IMR-90 (cell line): ENCODE data around the gene ADGRV1. TPM values are rescaled to one million over a fixed set of nuclear protein-coding genes. Genes with fewer than 3 reads are reported as not detected.

Source experiments
- ATAC-seq: fragments of 200-7000 bp; cut with Tn5 transposase; 2 replicates; pipeline ENCODE4 v1.9.1; 2020; ENCODE audit warnings: low read depth, mild to moderate bottlenecking, moderate library complexity
- BruUV-seq: library from RNA; stranded (reverse); fragments of 400-500 nt; replicated peaks from 2 replicates; lab custom pipeline; 2021; lab: Mats Ljungman, UMichigan
- CTCF ChIA-PET: fragments of 300-600 bp; formaldehyde crosslinking; extraction: SDS; loops from one replicate; lab custom pipeline; 2021; ENCODE audit warnings: antibody characterized with exemption; lab: Yijun Ruan, JAX
- POLR2A ChIA-PET: fragments of 300-600 bp; sonication (Branson Sonifier 250); formaldehyde crosslinking; loops from one replicate; lab custom pipeline; 2022; ENCODE audit warnings: antibody characterized with exemption; ENCODE audit not compliant: unreplicated experiment; lab: Charles Lee
- DNase-seq: peaks from one replicate; pipeline ENCODE4 v3.0.0; 2013
- H2AFZ ChIP-seq: replicated peaks from 2 replicates; pipeline ENCODE3; 2013; ENCODE audit warnings: low read length, mild to moderate bottlenecking; ENCODE audit not compliant: poor library complexity
- H2AK5ac ChIP-seq: 2 replicates; pipeline ENCODE4 v1.6.1; 2013; ENCODE audit warnings: low read depth, low read length, inconsistent platforms
- H2AK9ac ChIP-seq: replicated peaks from 2 replicates; pipeline ENCODE3; 2013; ENCODE audit warnings: mild to moderate bottlenecking, low read depth, low read length, moderate library complexity; ENCODE audit not compliant: poor library complexity
- H2BK120ac ChIP-seq: 2 replicates; pipeline ENCODE4 v1.6.1; 2013; ENCODE audit warnings: low read depth, low read length, inconsistent platforms
- H2BK15ac ChIP-seq: 3 replicates; pipeline ENCODE4 v1.6.1; 2013; ENCODE audit warnings: low read depth, low read length, inconsistent platforms
- H2BK20ac ChIP-seq: 2 replicates; pipeline ENCODE4 v1.6.1; 2013; ENCODE audit warnings: low read depth, mild to moderate bottlenecking, inconsistent platforms, low read length, moderate library complexity
- H2BK5ac ChIP-seq: 2 replicates; pipeline ENCODE4 v1.6.1; 2013; ENCODE audit warnings: mild to moderate bottlenecking, low read depth, low read length, inconsistent platforms; ENCODE audit not compliant: poor library complexity, severe bottlenecking
- H3K14ac ChIP-seq: replicated peaks from 2 replicates; pipeline ENCODE4 v1.6.1; 2013; ENCODE audit warnings: low read depth, low read length, inconsistent platforms
- H3K18ac ChIP-seq: 2 replicates; pipeline ENCODE4 v1.6.1; 2013; ENCODE audit warnings: low read depth, low read length, control low read depth
- H3K23ac ChIP-seq: 2 replicates; pipeline ENCODE4 v1.6.1; 2013; ENCODE audit warnings: low read depth, low read length, inconsistent platforms
- H3K27ac ChIP-seq: 2 replicates; pipeline ENCODE4 v1.5.1; 2013; ENCODE audit warnings: mild to moderate bottlenecking, control low read depth, low read length; ENCODE audit not compliant: insufficient read depth
- H3K27me3 ChIP-seq: 2 replicates; pipeline ENCODE4 v1.6.1; 2013; ENCODE audit warnings: low read length; ENCODE audit not compliant: control insufficient read depth, insufficient read depth
- H3K36me3 ChIP-seq: 2 replicates; pipeline ENCODE4 v1.6.1; 2013; ENCODE audit warnings: low read length, mixed read lengths; ENCODE audit not compliant: control insufficient read depth, insufficient read depth
- H3K4ac ChIP-seq: 2 replicates; pipeline ENCODE4 v1.6.1; 2013; ENCODE audit warnings: low read depth, low read length, inconsistent platforms
- H3K4me1 ChIP-seq: 2 replicates; pipeline ENCODE4 v1.6.1; 2013; ENCODE audit warnings: low read length, mixed read lengths; ENCODE audit not compliant: control insufficient read depth, insufficient read depth
- H3K4me2 ChIP-seq: 2 replicates; pipeline ENCODE4 v1.6.1; 2013; ENCODE audit warnings: low read depth, mild to moderate bottlenecking, control low read depth, low read length, moderate library complexity
- H3K4me3 ChIP-seq: 2 replicates; pipeline ENCODE4 v1.5.1; 2013; ENCODE audit warnings: low read depth, mild to moderate bottlenecking, control low read depth, low read length, moderate library complexity; ENCODE audit not compliant: insufficient read depth
- H3K56ac ChIP-seq: 2 replicates; pipeline ENCODE4 v1.6.1; 2013; ENCODE audit warnings: low read length, inconsistent platforms; ENCODE audit not compliant: insufficient read depth; ENCODE audit errors: extremely low read depth
- H3K79me1 ChIP-seq, 2 experiments: 2 replicates each; pipeline ENCODE4 v1.6.1; 2013; ENCODE audit warnings: low read length in 2 of 2, inconsistent platforms in 1 of 2, low read depth in 1 of 2
- H3K9ac ChIP-seq: 2 replicates; pipeline ENCODE4 v1.6.1; 2013; ENCODE audit warnings: low read depth, low read length, control low read depth
- H3K9me1 ChIP-seq: 2 replicates; pipeline ENCODE4 v1.6.1; 2013; ENCODE audit warnings: low read length, inconsistent platforms; ENCODE audit not compliant: insufficient read depth
- H3K9me3 ChIP-seq: 2 replicates; pipeline ENCODE4 v1.6.1; 2013; ENCODE audit warnings: low read length; ENCODE audit not compliant: control insufficient read depth, insufficient read depth
- H4K20me1 ChIP-seq: 2 replicates; pipeline ENCODE4 v1.6.1; 2013; ENCODE audit warnings: low read length, inconsistent platforms; ENCODE audit not compliant: insufficient read depth
- H4K5ac ChIP-seq: 2 replicates; pipeline ENCODE4 v1.6.1; 2013; ENCODE audit warnings: mild to moderate bottlenecking, low read depth, low read length, control low read depth
- H4K8ac ChIP-seq, 2 experiments: 2 replicates each; pipeline ENCODE4 v1.6.1; 2013; ENCODE audit warnings: low read depth in 2 of 2, low read length in 2 of 2, control low read depth in 1 of 2, inconsistent platforms in 1 of 2
- H4K91ac ChIP-seq: 2 replicates; pipeline ENCODE4 v1.6.1; 2013; ENCODE audit warnings: low read depth, low read length, inconsistent platforms; ENCODE audit not compliant: insufficient read depth
- BHLHE40 ChIP-seq: fragments of 150-350 bp; IDR thresholded peaks from 2 replicates; pipeline ENCODE4 v1.6.1; 2016; ENCODE audit warnings: mild to moderate bottlenecking, low read depth, low read length
- CEBPB ChIP-seq: IDR thresholded peaks from 2 replicates; pipeline ENCODE4 v1.6.1; 2012; ENCODE audit warnings: low read depth, low read length, improper control_type of control experiment
- CHD1 ChIP-seq: IDR thresholded peaks from 2 replicates; pipeline ENCODE4 v1.6.1; 2012; ENCODE audit warnings: low read depth, low read length, improper control_type of control experiment
- CTCF ChIP-seq: conservative IDR thresholded peaks from 2 replicates; pipeline ENCODE4 v1.5.1; 2012; ENCODE audit warnings: mild to moderate bottlenecking, low read depth, low read length, improper control_type of control experiment
- ELK1 ChIP-seq: fragments of 150-350 bp; IDR thresholded peaks from 2 replicates; pipeline ENCODE4 v1.6.1; 2016; ENCODE audit warnings: low read depth, mild to moderate bottlenecking, low read length, moderate library complexity, borderline replicate concordance
- FOS ChIP-seq: fragments of 150-350 bp; IDR thresholded peaks from 2 replicates; pipeline ENCODE4 v1.6.1; 2016; ENCODE audit warnings: low read depth, low read length
- MAFK ChIP-seq: IDR thresholded peaks from 2 replicates; pipeline ENCODE4 v1.6.1; 2012; ENCODE audit warnings: low read depth, low read length, improper control_type of control experiment
- MAZ ChIP-seq: IDR thresholded peaks from 2 replicates; pipeline ENCODE4 v1.6.1; 2012; ENCODE audit warnings: low read depth, mild to moderate bottlenecking, low read length, improper control_type of control experiment, moderate library complexity, borderline replicate concordance
- MXI1 ChIP-seq: IDR thresholded peaks from 2 replicates; pipeline ENCODE4 v1.6.1; 2012; ENCODE audit warnings: low read depth, mild to moderate bottlenecking, low read length, moderate library complexity, borderline replicate concordance
- NFE2L2 ChIP-seq: fragments of 150-350 bp; IDR thresholded peaks from 2 replicates; pipeline ENCODE4 v1.6.1; 2016; ENCODE audit warnings: low read depth, mild to moderate bottlenecking, low read length
- RCOR1 ChIP-seq: IDR thresholded peaks from 2 replicates; pipeline ENCODE4 v1.6.1; 2012; ENCODE audit warnings: mild to moderate bottlenecking, low read length, improper control_type of control experiment; ENCODE audit not compliant: insufficient replicate concordance
- RFX5 ChIP-seq: IDR thresholded peaks from 2 replicates; pipeline ENCODE4 v1.8.0; 2012; ENCODE audit warnings: low read depth, mild to moderate bottlenecking, low read length, moderate library complexity
- SMC3 ChIP-seq: fragments of 150-350 bp; IDR thresholded peaks from 2 replicates; pipeline ENCODE4 v1.6.1; 2016; ENCODE audit warnings: low read depth, mild to moderate bottlenecking, antibody characterized with exemption, low read length, moderate library complexity
- USF2 ChIP-seq: fragments of 150-350 bp; IDR thresholded peaks from 2 replicates; pipeline ENCODE4 v1.6.1; 2017; ENCODE audit warnings: mild to moderate bottlenecking, antibody characterized with exemption, low read length, low read depth
- WGBS, 2 experiments: methylation state at CpG; one replicate each; pipeline versions ENCODE4 v1.1.5 to v1.1.7; 2013; ENCODE audit warnings: missing lambda C conversion rate in 2 of 2; ENCODE audit not compliant: insufficient read length in 1 of 2; ENCODE audit errors: extremely low coverage in 2 of 2; 5-methylcytosine and 5-hydroxymethylcytosine counted together
- dilution Hi-C: fragments of 300-500 bp; cut with HindIII; formaldehyde crosslinking; loops from one replicate; pipeline ENCODE4 v1.14.3; 2018; ENCODE audit warnings: low sequenced_read_pairs; ENCODE audit not compliant: unreplicated experiment
- in situ Hi-C: fragments of 300-500 bp; cut with MboI; formaldehyde crosslinking; loops from 3 replicates; pipeline ENCODE4 v1.14.3; 2019; ENCODE audit warnings: low sequenced_read_pairs, inconsistent platforms, mixed read lengths
- intact Hi-C: fragments of 100-400 bp; cut with micrococcal nuclease; formaldehyde crosslinking; loops from 2 replicates; pipeline ENCODE4 v1.10.0; 2022
- polyA plus RNA-seq, 3 experiments: library from polyadenylated mRNA; depleted of rRNA; stranded (reverse); fragments of >200 nt; gene quantifications; 2 replicates each; pipeline ENCODE4 v1.2.3, GENCODE V29; 2012; ENCODE audit warnings: low replicate concordance in 1 of 3
- total RNA-seq: library from RNA; depleted of rRNA; stranded (reverse); fragments of >200 nt; gene quantifications from 2 replicates; pipeline ENCODE4 v1.2.3, GENCODE V29; 2012

Gene ADGRV1
- total and polyA plus RNA-seq, 2 of the 4 experiments (the other 2 are of a cell fraction) = under 0.01 TPM; not detected in 1

GRCh38 chr5:91042247-91042935, 483.8 kb downstream of the ADGRV1 start:
- Histone ChIP-seq H4K8ac (no peak overlapping the region), H3K18ac (no peak overlapping the region), H4K5ac (no peak overlapping the region), H2AK9ac (no peak overlapping the region), H2BK15ac (no peak overlapping the region), H3K23ac (no peak overlapping the region), H2AFZ (no peak overlapping the region), H3K4me1 (no peaks in the 10 kb centered on the region), H2BK5ac (no peak overlapping the region), H3K9ac (no peak overlapping the region), H3K36me3 (no peaks in the 10 kb centered on the region), H3K14ac (no peak overlapping the region), H4K91ac (no peak overlapping the region), H3K9me3 (no peaks in the 10 kb centered on the region), H3K9me1 (no peaks in the 10 kb centered on the region), H3K79me1 (no peaks in the 10 kb centered on the region), H3K27me3 (no peaks in the 10 kb centered on the region), H3K56ac (no peak overlapping the region), H3K4me2 (no peak overlapping the region), H4K20me1 (no peaks in the 10 kb centered on the region), H2BK120ac (no peak overlapping the region), H2AK5ac (no peak overlapping the region), H3K4ac (no peak overlapping the region), H3K4me3 (no peak overlapping the region), H2BK20ac (no peak overlapping the region), H3K27ac (no peak overlapping the region)
- no CpG with 5 or more reads among the region's 1 CpG for WGBS, 2 experiments
- ChIA-PET POLR2A (no interaction called here), CTCF (no interaction called here)
- TF ChIP-seq RCOR1 = no peak
- TF ChIP-seq CTCF = no peak
- TF ChIP-seq SMC3 = no peak
- TF ChIP-seq RFX5 = no peak
- no peak for TF ChIP-seq BHLHE40
- TF ChIP-seq USF2 = no peak
- no peak for TF ChIP-seq MXI1
- no peak for TF ChIP-seq CEBPB
- no peak for TF ChIP-seq ELK1
- TF ChIP-seq MAZ = no peak
- TF ChIP-seq FOS = no peak
- TF ChIP-seq MAFK = no peak
- TF ChIP-seq CHD1 = no peak
- TF ChIP-seq NFE2L2 = no peak
- DNase-seq (no peak), ATAC-seq (no peak)
- dilution Hi-C loops (no loop called here), in situ Hi-C loops (no loop called here), intact Hi-C loops (no loop called here)
- no TSS peak for BruUV-seq
